Transverse colon (tissue), 4 donors: ENCODE measurements around the gene HPS1. TPM values are rescaled to one million over a fixed set of nuclear protein-coding genes. Genes with fewer than 3 reads are reported as not detected.

Experiments
- DNase-seq: peaks from one replicate; pipeline ENCODE4 v3.0.0-alpha.2; 2019
- H3K27ac ChIP-seq, 4 donors: fragments of 200-600 bp; sonication (generic); 2 replicates each; pipeline ENCODE4 v1.5.1; 2016 to 2018; ENCODE audit warnings: inconsistent platforms in 4 of 4
- H3K27me3 ChIP-seq: fragments of 200-600 bp; sonication (generic); 2 replicates; pipeline ENCODE4 v1.5.1; 2017; ENCODE audit warnings: inconsistent platforms
- H3K36me3 ChIP-seq, 4 donors: fragments of 200-600 bp; sonication (generic); 2 replicates each; pipeline ENCODE4 v1.5.1; 2017 to 2019; ENCODE audit warnings: inconsistent platforms in 4 of 4
- H3K4me1 ChIP-seq, 4 donors: fragments of 200-600 bp; sonication (generic); 2 replicates each; pipeline ENCODE4 v1.5.1; 2017 to 2020; ENCODE audit warnings: inconsistent platforms in 4 of 4
- H3K4me3 ChIP-seq, 4 donors: fragments of 200-600 bp; sonication (generic); 1 replicate in 1 of 4; 2 replicates in 3 of 4; pipeline versions ENCODE4 v1.5.1 to v1.6.1; 2017 to 2019; ENCODE audit warnings: inconsistent platforms in 4 of 4
- H3K9me3 ChIP-seq, 2 donors: fragments of 200-600 bp; sonication (generic); 2 replicates each; pipeline ENCODE4 v1.5.1; 2017 to 2019; ENCODE audit warnings: inconsistent platforms in 2 of 2
- EP300 ChIP-seq: sonication (generic); formaldehyde crosslinking; IDR thresholded peaks from one replicate; pipeline ENCODE4 v1.6.1; 2017; ENCODE audit warnings: antibody characterized with exemption, low read depth
- POLR2A ChIP-seq: fragments of 450-650 bp; IDR thresholded peaks from one replicate; pipeline ENCODE4 v1.6.1; 2016; ENCODE audit warnings: antibody characterized with exemption, mild to moderate bottlenecking, moderate library complexity
- POLR2AphosphoS5 ChIP-seq, 3 donors: sonication (generic); formaldehyde crosslinking; IDR thresholded peaks; one replicate each; pipeline ENCODE4 v1.6.1; 2016; ENCODE audit warnings: antibody characterized with exemption in 3 of 3
- WGBS, 2 donors: methylation state at CpG; one replicate each; pipeline ENCODE4 v1.1.5; 2018; ENCODE audit warnings: low coverage in 1 of 2; 5-methylcytosine and 5-hydroxymethylcytosine counted together
- in situ Hi-C, 4 donors: fragments of 200-750 bp; cut with MboI; loops; one replicate each; pipeline versions ENCODE4 v1.15.0 to v1.15.1; 2017; ENCODE audit warnings: low sequenced_read_pairs in 3 of 4, low pct_ligation_motif_present in 1 of 4, low pct_unique_long_range_greater_than_20kb in 1 of 4
- intact Hi-C: fragments of 100-400 bp; cut with DNase I; formaldehyde crosslinking; loops from one replicate; pipeline ENCODE4 v1.15.1; 2023; ENCODE audit warnings: low total_unique reads
- total RNA-seq, 4 donors: library from RNA; depleted of rRNA; stranded (reverse); fragments of >200 nt; gene quantifications; one replicate each; pipeline ENCODE4 v1.1.0, GENCODE V29; 2016
- TF ChIP-seq, protein P1 (sequence below), 5 experiments: fragments of 200-600 bp in 3 of 5; fragments of 450-650 bp in 2 of 5; sonication (generic) in 3 of 5; IDR thresholded peaks; 1 replicate in 2 of 5; 2 replicates in 3 of 5; pipeline ENCODE4 v1.5.1; 2016 to 2017; ENCODE audit warnings: antibody characterized with exemption in 5 of 5, inconsistent platforms in 3 of 5, mild to moderate bottlenecking in 2 of 5, moderate library complexity in 1 of 5

HPS1 gene
- total RNA-seq, 4 donors from 2014 or later: 62.9 to 160 (median 95.1) TPM

DNA sequence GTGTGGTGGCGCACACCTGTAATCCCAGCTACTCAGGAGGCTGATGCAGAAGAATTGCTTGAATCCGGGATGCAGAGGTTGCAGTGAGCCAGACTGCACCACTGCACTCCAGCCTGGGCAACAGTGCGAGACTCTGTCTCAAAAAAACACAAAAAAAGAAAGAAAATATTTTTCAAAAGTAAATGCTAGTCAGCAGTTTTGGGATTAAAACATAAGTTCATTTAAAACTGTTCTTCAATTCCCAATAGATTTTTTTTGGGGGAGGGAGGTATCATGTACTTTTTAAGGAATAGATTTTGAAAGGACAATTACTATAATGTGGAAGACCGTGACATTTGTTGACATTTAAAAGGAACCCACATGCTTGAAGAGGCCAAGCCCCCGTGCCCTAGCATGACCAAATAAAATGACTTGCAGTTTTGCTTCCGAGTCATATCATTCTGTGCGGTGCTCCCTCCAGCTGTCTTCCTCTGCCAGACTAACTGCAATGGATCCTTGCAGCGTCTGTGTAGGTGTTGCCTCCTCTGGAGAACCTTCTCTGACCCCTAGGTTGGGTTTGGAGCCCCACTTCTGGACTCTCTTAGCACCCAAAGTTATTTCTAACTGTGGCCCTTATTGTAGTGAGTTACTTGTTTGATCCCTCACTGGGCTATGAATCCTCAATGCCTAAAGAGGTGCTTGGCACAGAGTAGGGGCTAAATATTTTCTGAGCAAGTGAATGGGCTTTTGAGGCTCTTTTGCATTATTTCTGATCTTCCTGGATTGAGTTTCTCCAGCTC lies 17.4 kb upstream of the HPS1 start:
- H3K36me3 ChIP-seq: no peaks in the 10 kb centered on the region
- H3K27ac ChIP-seq: no peak overlapping the region
- WGBS, 2 donors: 68 to 72% methylated on average over 5 to 8 of the region's 8 CpGs
- no peaks in the 10 kb centered on the region for H3K27me3 ChIP-seq
- no peak overlapping the region for H3K4me3 ChIP-seq
- no peaks in the 10 kb centered on the region for H3K9me3 ChIP-seq
- in situ Hi-C loops (loop anchor here (10.0 to 25.0 kb wide), 4 partner anchors 198 to 781 kb away; no protein-coding TSS in a partner anchor), intact Hi-C loops (loop anchor here (10.0 kb wide), 1 partner anchor 711 kb away; no protein-coding TSS in a partner anchor)
- DNase-seq: no peak
- TF ChIP-seq POLR2A: no peak
- TF ChIP-seq POLR2AphosphoS5 (IDR thresholded peaks at IDR 0.05): no peak
- TF ChIP-seq, protein P1, sequence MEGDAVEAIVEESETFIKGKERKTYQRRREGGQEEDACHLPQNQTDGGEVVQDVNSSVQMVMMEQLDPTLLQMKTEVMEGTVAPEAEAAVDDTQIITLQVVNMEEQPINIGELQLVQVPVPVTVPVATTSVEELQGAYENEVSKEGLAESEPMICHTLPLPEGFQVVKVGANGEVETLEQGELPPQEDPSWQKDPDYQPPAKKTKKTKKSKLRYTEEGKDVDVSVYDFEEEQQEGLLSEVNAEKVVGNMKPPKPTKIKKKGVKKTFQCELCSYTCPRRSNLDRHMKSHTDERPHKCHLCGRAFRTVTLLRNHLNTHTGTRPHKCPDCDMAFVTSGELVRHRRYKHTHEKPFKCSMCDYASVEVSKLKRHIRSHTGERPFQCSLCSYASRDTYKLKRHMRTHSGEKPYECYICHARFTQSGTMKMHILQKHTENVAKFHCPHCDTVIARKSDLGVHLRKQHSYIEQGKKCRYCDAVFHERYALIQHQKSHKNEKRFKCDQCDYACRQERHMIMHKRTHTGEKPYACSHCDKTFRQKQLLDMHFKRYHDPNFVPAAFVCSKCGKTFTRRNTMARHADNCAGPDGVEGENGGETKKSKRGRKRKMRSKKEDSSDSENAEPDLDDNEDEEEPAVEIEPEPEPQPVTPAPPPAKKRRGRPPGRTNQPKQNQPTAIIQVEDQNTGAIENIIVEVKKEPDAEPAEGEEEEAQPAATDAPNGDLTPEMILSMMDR (IDR thresholded peaks at IDR 0.05): no peak
- no peak for TF ChIP-seq EP300
- H3K4me1 ChIP-seq: peaks cover 9 to 18% (median 15%) of the 10 kb centered on the region in 4 donors

DNA sequence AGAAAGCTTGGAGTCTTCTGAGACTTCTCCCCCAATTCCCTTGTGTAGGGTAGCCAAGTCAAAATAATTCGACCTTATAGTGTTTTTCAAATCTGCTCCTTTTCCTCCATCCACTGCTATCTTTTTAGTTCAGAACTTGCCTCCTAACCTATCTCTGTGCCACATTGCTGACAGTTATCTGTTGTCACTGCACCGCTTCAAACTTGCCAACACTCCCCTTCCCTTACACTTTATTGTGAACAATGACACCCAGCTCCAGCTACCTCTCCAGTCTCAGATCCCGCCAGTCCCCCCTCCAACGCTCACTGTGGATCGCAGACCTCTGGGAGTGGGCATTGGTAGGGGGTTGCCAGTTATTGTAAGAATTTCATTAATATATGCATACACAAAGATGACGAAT lies 16.3 kb upstream of the HPS1 start:
- Histone ChIP-seq H3K4me3 (no peak overlapping the region), H3K4me1 (peaks cover 9 to 16% (median 14%) of the 10 kb centered on the region in 4 donors), H3K9me3 (no peaks in the 10 kb centered on the region), H3K36me3 (no peaks in the 10 kb centered on the region), H3K27ac (no peak overlapping the region), H3K27me3 (no peaks in the 10 kb centered on the region)
- in situ Hi-C loops (loop anchor here (10.0 to 25.0 kb wide), 4 partner anchors 199 to 782 kb away; no protein-coding TSS in a partner anchor), intact Hi-C loops (loop anchor here (10.0 kb wide), 1 partner anchor 712 kb away; no protein-coding TSS in a partner anchor)
- DNase-seq: no peak
- 90 to 98% methylated on average over 5 to 6 of the region's 6 CpGs for WGBS, 2 donors
- TF ChIP-seq POLR2AphosphoS5 (IDR thresholded peaks at IDR 0.05) (no peak), EP300 (no peak), POLR2A (no peak)
- TF ChIP-seq, protein P1 (IDR thresholded peaks at IDR 0.05): no peak

DNA sequence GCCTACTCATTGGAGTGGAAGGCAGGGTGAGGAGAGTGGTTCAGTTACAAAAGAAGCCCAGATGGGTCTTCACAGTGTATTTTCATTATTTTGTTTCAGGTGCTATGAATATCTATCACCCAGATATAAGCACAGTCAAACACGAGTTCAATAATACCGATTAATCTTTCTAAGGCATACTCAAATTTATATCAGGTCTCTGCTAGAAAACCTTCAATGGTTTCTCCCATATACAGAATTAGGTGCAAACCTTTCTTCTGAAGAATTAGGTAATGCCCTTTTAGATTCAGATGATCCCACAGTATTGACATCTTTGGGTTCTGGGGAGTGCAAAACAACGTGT lies 14.7 kb upstream of the HPS1 start:
- in situ Hi-C loops (loop anchor here (10.0 to 25.0 kb wide), 4 partner anchors 201 to 783 kb away; no protein-coding TSS in a partner anchor), intact Hi-C loops (loop anchor here (10.0 kb wide), 1 partner anchor 713 kb away; no protein-coding TSS in a partner anchor)
- H3K27ac ChIP-seq: peak overlapping the region; percentile 53 to 71 (median 66)
- peaks cover 9 to 13% (median 11%) of the 10 kb centered on the region in 4 donors for H3K4me1 ChIP-seq
- 90 to 94% methylated on average over 3 of the region's 3 CpGs for WGBS, 2 donors
- H3K27me3 ChIP-seq: no peaks in the 10 kb centered on the region
- TF ChIP-seq, protein P1 (IDR thresholded peaks at IDR 0.05): no peak
- TF ChIP-seq POLR2A (no peak), EP300 (no peak), POLR2AphosphoS5 (IDR thresholded peaks at IDR 0.05) (no peak)
- H3K4me3 ChIP-seq: no peak overlapping the region
- no peaks in the 10 kb centered on the region for H3K9me3 ChIP-seq
- no peaks in the 10 kb centered on the region for H3K36me3 ChIP-seq
- no peak for DNase-seq

DNA sequence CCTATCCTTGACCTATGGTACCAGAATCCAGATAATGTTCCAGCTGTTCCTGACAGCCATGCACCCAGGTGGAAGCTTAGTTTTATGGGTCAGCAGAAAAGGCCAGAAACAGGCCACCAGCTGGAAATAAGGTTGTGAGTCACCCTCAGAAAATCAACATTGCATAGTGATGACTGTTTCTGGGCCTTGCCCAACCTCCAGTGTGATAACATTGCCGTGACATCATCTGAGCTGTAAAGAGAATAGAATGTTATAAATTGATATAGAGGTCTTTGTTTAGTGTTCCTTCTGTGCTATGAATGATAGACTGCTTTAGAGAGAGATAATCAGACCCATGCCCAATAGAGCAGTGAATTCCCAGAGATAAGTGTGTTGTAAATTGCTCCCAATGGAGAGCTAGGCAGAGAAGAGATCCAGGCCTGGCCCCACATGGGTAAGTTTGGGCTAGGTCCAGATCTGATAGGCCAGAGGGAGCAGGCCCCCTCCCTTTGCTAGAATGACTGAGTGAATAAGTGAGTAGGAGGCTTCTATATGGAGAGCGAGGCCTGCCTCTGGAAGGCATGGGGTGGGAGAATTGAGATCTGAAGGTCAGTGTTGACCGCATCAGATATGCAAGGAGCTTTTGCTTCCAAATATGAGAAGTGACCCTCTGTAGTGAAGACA lies 14.2 kb upstream of the HPS1 start:
- no peaks in the 10 kb centered on the region for H3K36me3 ChIP-seq
- WGBS, 2 donors: 44 to 57% methylated on average over 1 to 3 of the region's 3 CpGs
- in situ Hi-C loops: loop anchor here (10.0 to 25.0 kb wide), 4 partner anchors 201 to 784 kb away; no protein-coding TSS in a partner anchor
- intact Hi-C loops: loop anchor here (10.0 kb wide), 1 partner anchor 714 kb away; no protein-coding TSS in a partner anchor
- H3K4me3 ChIP-seq: no peak overlapping the region
- H3K9me3 ChIP-seq: no peaks in the 10 kb centered on the region
- TF ChIP-seq EP300 (no peak), POLR2A (no peak), POLR2AphosphoS5 (IDR thresholded peaks at IDR 0.05) (peak; percentile 71 to 90 (median 88))
- TF ChIP-seq, protein P1 (IDR thresholded peaks at IDR 0.05): no peak
- H3K27ac ChIP-seq: peak overlapping the region; percentile 53 to 71 (median 66)
- no peaks in the 10 kb centered on the region for H3K27me3 ChIP-seq
- H3K4me1 ChIP-seq: peaks cover 9 to 13% (median 11%) of the 10 kb centered on the region in 4 donors
- DNase-seq: peak; percentile 63
